ACHN (cell line): Measurements from ENCODE around the gene CCDC47.
A peak's percentile ranks its signal among the peaks of the same experiment; 100 is the strongest.
"Not testable (repeated sequence)": the region's sequence is repeated elsewhere in the genome, so short reads cannot be mapped to it uniquely, and the experiment has no call there.

Experiments used
- DNase-seq: peaks from one replicate; pipeline ENCODE4 v3.0.0-alpha.2; 2015
- in situ Hi-C: cut with HindIII; loops from 2 replicates; pipeline ENCODE4 v1.10.0; 2017; ENCODE audit warnings: low sequenced_read_pairs, low pct_ligation_motif_present, low pct_unique_long_range_greater_than_20kb

Gene CCDC47

DNA sequence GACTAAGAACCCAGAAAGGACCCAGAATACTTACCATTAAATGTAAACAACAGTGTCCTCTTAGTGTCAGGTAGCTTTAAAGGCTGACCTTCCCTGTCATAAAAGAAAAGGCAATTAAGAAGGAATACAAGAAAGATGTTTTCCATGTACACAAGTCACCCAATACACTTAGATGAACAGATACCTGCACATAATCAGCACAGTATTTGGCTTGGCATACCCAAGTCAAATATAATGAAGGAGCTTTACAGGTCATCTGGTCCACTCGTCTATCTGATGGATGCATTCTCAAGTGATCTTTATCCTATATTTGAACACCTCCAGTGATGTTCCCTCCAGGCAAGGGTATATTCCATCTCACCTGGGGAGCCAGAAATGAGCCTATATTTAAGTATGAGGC lies 20.7 kb downstream of the CCDC47 start:
- in situ Hi-C loops, result no loop called here
- DNase-seq, result no peak

DNA sequence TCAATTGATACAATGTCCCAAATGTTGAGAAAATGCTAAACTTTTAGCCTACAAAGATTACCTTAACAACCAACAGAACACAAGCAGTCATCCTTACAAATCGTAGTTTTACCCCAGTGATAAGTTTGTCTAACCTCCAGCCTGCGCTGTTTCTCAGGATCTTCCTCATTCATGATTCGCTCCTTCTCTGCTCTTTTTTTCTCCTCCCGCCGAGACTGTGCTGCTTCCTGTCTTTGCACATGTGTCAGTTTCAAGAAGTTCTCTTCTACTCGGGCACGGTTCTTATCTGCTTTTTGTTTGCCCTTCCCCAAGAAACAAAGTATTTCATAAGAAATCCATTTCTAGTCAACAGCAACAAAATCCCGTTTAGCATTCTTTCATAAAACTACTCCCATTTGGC lies 21.6 kb downstream of the CCDC47 start:
- in situ Hi-C loops, result no loop called here
- DNase-seq, result no peak

- peak; percentile 99 for DNase-seq
- in situ Hi-C loops, result no loop called here
Observed at GRCh38 chr17:63741408-63742173, 31.8 kb downstream of the CCDC47 start, which contains the start of gene STRADA. Gene STRADA (minus strand): TSS chr17:63741799. CDS start chr17:63728369, 13,430 bp downstream.

GRCh38 chr17:63741143-63741407 lies 32.3 kb downstream of the CCDC47 start:
- in situ Hi-C loops, result no loop called here
- DNase-seq, result no peak

- in situ Hi-C loops, result no loop called here
- DNase-seq, result peak; percentile 11
Observed at GRCh38 chr17:63740464-63741142, 32.8 kb downstream of the CCDC47 start.

- no peak for DNase-seq
- in situ Hi-C loops, result no loop called here
Observed at GRCh38 chr17:63735691-63736090, 37.7 kb downstream of the CCDC47 start.

DNA sequence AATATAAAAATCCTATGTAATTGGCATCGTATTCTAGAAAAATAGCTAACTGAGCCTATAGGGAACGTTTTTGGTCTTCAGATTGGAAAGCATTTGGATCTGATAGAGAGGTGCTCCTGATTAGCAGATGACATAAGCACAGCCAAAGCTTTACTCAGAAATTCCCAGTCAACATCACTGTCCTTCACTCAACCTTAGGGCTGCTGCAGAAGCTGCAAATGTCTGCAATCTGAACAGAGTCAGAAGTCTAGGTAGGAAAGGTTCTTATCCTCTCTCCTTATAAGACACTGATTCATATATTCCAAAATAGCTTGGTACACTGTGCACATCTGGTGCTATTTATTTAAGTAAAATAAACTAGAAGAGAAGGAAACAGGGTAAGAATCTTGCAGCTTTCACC lies 51.0 kb downstream of the CCDC47 start:
- in situ Hi-C loops, result no loop called here
- no peak for DNase-seq

DNA sequence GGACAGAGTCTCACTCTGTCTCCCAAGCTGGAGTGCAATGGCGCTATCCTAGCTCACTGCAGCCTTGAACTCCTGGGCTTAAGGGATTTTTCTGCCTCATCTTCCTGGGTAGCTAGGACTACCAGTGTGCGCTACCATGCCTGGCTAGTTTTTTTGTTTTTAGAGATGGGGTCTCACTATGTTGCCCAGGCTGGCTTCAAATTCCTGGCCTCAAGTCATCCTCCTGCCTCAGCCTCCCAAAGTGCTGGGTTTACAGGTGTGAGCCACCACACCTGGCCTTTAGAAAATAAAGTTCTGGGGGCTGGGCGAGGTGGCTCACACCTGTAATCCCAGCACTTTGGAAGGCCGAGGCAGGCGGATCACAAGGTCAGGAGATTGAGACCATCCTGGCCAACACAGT lies 53.2 kb downstream of the CCDC47 start:
- DNase-seq, in situ Hi-C loops: not testable (repeated sequence)

- in situ Hi-C loops, result no loop called here
- DNase-seq, result no peak
Observed at GRCh38 chr17:63718988-63719387, 54.4 kb downstream of the CCDC47 start.

DNA sequence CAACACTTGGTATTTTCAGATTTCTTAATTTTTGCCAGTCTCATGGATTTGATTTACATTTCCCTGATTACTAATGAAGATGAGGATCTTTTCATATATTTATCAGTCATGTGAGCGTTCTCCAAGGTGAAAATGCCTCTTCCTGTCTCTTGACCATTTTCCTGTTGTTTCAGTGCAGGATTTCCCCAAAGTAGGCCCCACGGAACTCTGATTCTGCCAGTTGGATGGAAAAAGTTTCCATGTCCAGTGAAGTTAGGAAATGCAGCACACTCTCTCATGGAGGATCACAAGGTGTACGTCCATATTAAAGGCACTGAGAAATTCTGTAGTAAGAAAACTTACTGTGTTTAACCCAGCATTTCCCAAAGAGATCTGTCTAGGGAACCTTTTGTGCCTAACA lies 57.0 kb downstream of the CCDC47 start:
- DNase-seq, result no peak
- in situ Hi-C loops, result no loop called here

GRCh38 chr17:63714550-63715277 lies 58.7 kb downstream of the CCDC47 start:
- no peak for DNase-seq
- in situ Hi-C loops, result no loop called here

DNA sequence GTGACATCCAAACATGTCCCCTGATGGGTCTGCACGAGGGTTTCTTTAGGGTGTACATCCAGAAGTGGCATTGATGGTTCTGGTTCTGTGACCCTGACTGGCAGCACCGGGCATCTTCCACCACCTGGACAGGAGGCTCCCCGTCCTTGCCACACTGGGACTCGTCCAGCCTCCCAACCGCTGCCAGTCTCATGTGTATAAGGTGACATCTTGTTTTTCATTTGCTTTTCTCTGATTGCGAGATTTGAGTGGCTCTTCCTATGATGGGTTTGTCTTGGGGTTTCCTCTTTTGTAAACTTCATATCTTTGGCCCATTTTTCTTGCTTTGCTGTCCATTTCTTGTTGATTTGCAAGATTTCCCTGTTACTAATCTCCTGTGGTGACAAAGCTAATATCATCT lies 64.3 kb downstream of the CCDC47 start:
- no peak for DNase-seq
- in situ Hi-C loops, result no loop called here

GRCh38 chr17:63707151-63707550 lies 66.2 kb downstream of the CCDC47 start:
- no peak for DNase-seq
- in situ Hi-C loops, result no loop called here

DNA sequence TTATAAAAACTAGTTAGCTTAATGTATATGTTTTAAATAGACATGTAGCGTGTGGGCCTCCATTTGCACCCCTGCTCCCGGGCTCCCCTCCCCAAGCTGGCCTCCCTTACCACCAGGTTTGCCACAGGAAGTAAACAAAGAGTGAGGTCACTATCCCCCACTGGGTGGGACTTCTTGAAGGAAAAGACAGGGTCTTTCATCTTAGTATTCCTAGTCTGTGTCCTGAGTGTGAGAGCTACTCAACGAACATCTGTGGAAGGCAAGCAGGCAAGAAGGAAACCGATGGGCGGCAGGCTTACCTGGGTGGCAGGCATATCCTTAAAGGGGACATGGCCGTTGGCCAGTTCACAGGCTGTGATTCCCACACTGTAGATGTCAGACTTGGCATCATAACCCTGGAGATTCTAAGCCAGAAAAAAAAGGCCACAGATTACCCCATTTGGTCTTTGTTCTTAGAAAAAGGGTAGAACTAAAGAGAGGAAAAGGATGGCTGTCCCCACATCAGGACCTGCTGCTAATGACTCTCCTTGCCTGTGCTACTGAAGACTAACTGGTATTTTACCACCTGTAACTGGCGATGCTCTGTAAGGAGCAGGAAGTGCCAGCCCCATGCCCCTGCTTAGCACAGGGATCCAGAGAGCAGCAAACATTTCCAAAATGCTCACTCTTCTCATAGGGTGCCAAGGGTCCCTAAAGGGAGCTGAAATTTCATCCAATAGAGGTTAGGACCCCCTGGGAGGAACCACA lies 66.9 kb downstream of the CCDC47 start:
- no peak for DNase-seq
- in situ Hi-C loops, result no loop called here

- no peak for DNase-seq
- in situ Hi-C loops, result no loop called here
Observed at GRCh38 chr17:63705657-63706056, 67.7 kb downstream of the CCDC47 start.

GRCh38 chr17:63704836-63705235 lies 68.6 kb downstream of the CCDC47 start:
- in situ Hi-C loops, result no loop called here
- DNase-seq, result no peak

DNA sequence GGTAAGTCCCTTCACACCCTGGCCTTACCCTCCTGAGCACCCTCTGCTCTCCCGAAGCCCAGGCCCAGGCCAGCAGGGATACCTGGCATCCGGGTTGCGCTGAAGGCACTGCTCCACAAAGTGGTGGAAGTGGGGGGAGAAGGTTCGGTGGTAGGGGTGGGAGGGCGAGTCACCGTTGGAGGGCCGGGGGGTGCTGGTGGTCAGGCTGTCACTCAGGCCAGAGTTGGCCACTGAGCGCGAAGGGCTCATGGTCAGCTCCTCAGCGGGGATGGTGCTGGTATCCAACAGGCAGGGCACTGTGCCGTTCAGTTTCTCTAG lies 69.2 kb downstream of the CCDC47 start:
- in situ Hi-C loops, result no loop called here
- DNase-seq, result no peak

- in situ Hi-C loops, result no loop called here
Observed at GRCh38 chr17:63703556-63704258, 69.7 kb downstream of the CCDC47 start.

DNA sequence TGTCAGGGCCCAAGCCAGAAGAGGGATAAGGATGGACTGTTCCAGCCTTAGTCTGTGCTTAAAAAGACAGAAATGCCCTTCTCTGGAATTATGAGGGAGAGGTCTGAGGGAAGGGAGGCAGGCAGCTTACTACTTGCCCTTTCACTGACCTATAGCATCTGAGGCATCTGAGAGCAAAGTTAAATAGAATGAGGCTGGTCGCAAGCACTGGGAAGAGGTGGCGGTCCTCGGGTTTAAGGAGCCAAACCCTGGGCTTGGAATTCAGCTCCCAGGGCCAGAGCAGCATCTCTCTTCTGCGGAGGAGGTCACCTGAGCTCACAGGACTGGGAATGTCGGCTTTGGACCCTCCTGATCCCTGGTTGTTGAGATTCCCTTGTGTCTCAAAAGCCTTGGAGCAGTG lies 70.4 kb downstream of the CCDC47 start:
- no peak for DNase-seq
- in situ Hi-C loops, result no loop called here

More at GRCh38 chr17:63703556-63704258, 69.7 kb downstream of the CCDC47 start:
- DNase-seq, result no peak
